SK-N-SH (cell line): ENCODE data around the gene PTTG1IP. TPM values are rescaled to one million over a fixed set of nuclear protein-coding genes. Genes with fewer than 3 reads are reported as not detected.

ENCODE experiments used
- CTCF ChIA-PET: fragments of 300-600, 350-600 bp; formaldehyde crosslinking; extraction: SDS; loops from one replicate; lab custom pipeline; 2021; lab: Yijun Ruan, JAX
- POLR2A ChIA-PET: fragments of 350-600 bp; sonication (Branson Sonifier 250); formaldehyde crosslinking; extraction: SDS; loops from one replicate; lab custom pipeline; 2020; ENCODE audit warnings: antibody characterized with exemption, inconsistent platforms; lab: Yijun Ruan, JAX
- DNase-seq: peaks from one replicate; pipeline ENCODE4 v3.0.0; 2012
- H2AFZ ChIP-seq: fragments of 200-600 bp; sonication (generic); 2 replicates; pipeline ENCODE4 v1.8.1; 2016; ENCODE audit warnings: antibody characterized with exemption, mild to moderate bottlenecking, low read depth
- H3F3A ChIP-seq: fragments of 200-600 bp; sonication (generic); replicated peaks from 2 replicates; pipeline ENCODE3; 2016; ENCODE audit warnings: antibody characterized with exemption, mild to moderate bottlenecking; ENCODE audit not compliant: insufficient read depth
- H3K27ac ChIP-seq, 2 experiments: fragments of 200-500 bp in 1 of 2; fragments of 200-600 bp in 1 of 2; sonication (Bioruptor generic) in 1 of 2; sonication (generic), shearing (Covaris generic) in 1 of 2; 2 replicates each; pipeline versions ENCODE4 v1.5.1 to v1.6.1; 2014 to 2016; ENCODE audit warnings: low read depth in 2 of 2, inconsistent platforms in 1 of 2, low read length in 1 of 2, mild to moderate bottlenecking in 1 of 2, mixed read lengths in 1 of 2
- H3K27me3 ChIP-seq: fragments of 200-600 bp; sonication (generic), shearing (Covaris generic); 2 replicates; pipeline ENCODE4 v1.6.1; 2016; ENCODE audit warnings: mixed run types; ENCODE audit not compliant: insufficient read depth
- H3K36me3 ChIP-seq, 2 experiments: fragments of 200-500 bp in 1 of 2; fragments of 200-600 bp in 1 of 2; sonication (Bioruptor generic) in 1 of 2; sonication (generic) in 1 of 2; replicated peaks in 1 of 2; 2 replicates each; pipeline versions ENCODE3 to v1.5.1; 2014 to 2016; ENCODE audit warnings: low read length in 1 of 2, mild to moderate bottlenecking in 1 of 2; ENCODE audit not compliant: insufficient read depth in 2 of 2, control insufficient read depth in 1 of 2
- H3K4me1 ChIP-seq, 2 experiments: fragments of 200-500 bp in 1 of 2; fragments of 200-600 bp in 1 of 2; sonication (Bioruptor generic) in 1 of 2; sonication (generic), shearing (Covaris generic) in 1 of 2; 2 replicates each; pipeline versions ENCODE4 v1.5.1 to v1.6.1; 2014 to 2016; ENCODE audit warnings: low read depth in 1 of 2, low read length in 1 of 2, mixed run types in 1 of 2; ENCODE audit not compliant: insufficient read depth in 2 of 2, control insufficient read depth in 1 of 2
- H3K4me2 ChIP-seq: fragments of 200-600 bp; sonication (generic), shearing (Covaris generic); 2 replicates; pipeline ENCODE4 v1.6.1; 2017; ENCODE audit warnings: mixed run types
- H3K4me3 ChIP-seq, 2 experiments: fragments of 200-500 bp in 1 of 2; fragments of 200-600 bp in 1 of 2; sonication (Bioruptor generic) in 1 of 2; sonication (generic), shearing (Covaris generic) in 1 of 2; 2 replicates each; pipeline versions ENCODE4 v1.5.1 to v1.8.1; 2014 to 2016; ENCODE audit warnings: low read depth in 2 of 2, inconsistent platforms in 1 of 2, low read length in 1 of 2, mild to moderate bottlenecking in 1 of 2, mixed read lengths in 1 of 2, moderate library complexity in 1 of 2
- H3K79me2 ChIP-seq: fragments of 200-600 bp; sonication (generic); 2 replicates; pipeline ENCODE4 v1.8.1; 2017; ENCODE audit warnings: mild to moderate bottlenecking; ENCODE audit not compliant: insufficient read depth
- H3K9ac ChIP-seq: fragments of 200-600 bp; sonication (generic); 2 replicates; pipeline ENCODE4 v1.6.1; 2017; ENCODE audit warnings: mixed run types
- H3K9me2 ChIP-seq: fragments of 200-600 bp; sonication (generic); 2 replicates; pipeline ENCODE4 v1.6.1; 2017; ENCODE audit warnings: mixed run types
- H3K9me3 ChIP-seq: fragments of 200-600 bp; sonication (generic); 2 replicates; pipeline ENCODE4 v1.6.1; 2017; ENCODE audit warnings: mixed run types, mild to moderate bottlenecking, moderate library complexity
- H4K20me1 ChIP-seq: fragments of 200-600 bp; sonication (generic); 2 replicates; pipeline ENCODE4 v1.6.1; 2017; ENCODE audit warnings: mild to moderate bottlenecking, mixed run types; ENCODE audit not compliant: insufficient read depth
- CTCF ChIP-seq: fragments of 200-600 bp; sonication (generic); IDR thresholded peaks from 2 replicates; pipeline ENCODE4 v1.6.1; 2017; ENCODE audit warnings: antibody characterized with exemption, mild to moderate bottlenecking, moderate library complexity
- FOXJ3 ChIP-seq: sonication (generic); formaldehyde crosslinking; IDR thresholded peaks from 2 replicates; pipeline ENCODE4 v1.5.1; 2020; ENCODE audit warnings: mild to moderate bottlenecking, missing genetic modification reagents
- FOXM1 ChIP-seq: IDR thresholded peaks from 2 replicates; pipeline ENCODE4 v1.4.0; 2012; ENCODE audit warnings: low read depth, mild to moderate bottlenecking
- GABPA ChIP-seq: IDR thresholded peaks from 2 replicates; pipeline ENCODE4 v1.4.0; 2012; ENCODE audit warnings: low read depth, mild to moderate bottlenecking
- JUND ChIP-seq: IDR thresholded peaks from 2 replicates; pipeline ENCODE4 v1.4.0; 2012
- NFIC ChIP-seq: IDR thresholded peaks from 2 replicates; pipeline ENCODE4 v1.4.0; 2012; ENCODE audit warnings: borderline replicate concordance
- NRF1 ChIP-seq: IDR thresholded peaks from 2 replicates; pipeline ENCODE4 v1.6.1; 2012; ENCODE audit warnings: low read depth, mild to moderate bottlenecking, low read length
- PBX3 ChIP-seq: IDR thresholded peaks from 2 replicates; pipeline ENCODE4; 2012
- RCOR1 ChIP-seq: fragments of 150-350 bp; IDR thresholded peaks from 2 replicates; pipeline ENCODE4 v1.6.1; 2017; ENCODE audit warnings: antibody characterized with exemption, low read length
- RFX5 ChIP-seq: IDR thresholded peaks from 2 replicates; pipeline ENCODE4 v1.6.1; 2012; ENCODE audit warnings: mild to moderate bottlenecking, improper control_type of control experiment, low read length
- TAF1 ChIP-seq: IDR thresholded peaks from 2 replicates; pipeline ENCODE4 v1.6.1; 2012; ENCODE audit warnings: low read depth, mild to moderate bottlenecking, low read length, moderate library complexity, borderline replicate concordance
- TEAD4 ChIP-seq: IDR thresholded peaks from 2 replicates; pipeline ENCODE4 v1.4.0; 2012; ENCODE audit warnings: mild to moderate bottlenecking, borderline replicate concordance; ENCODE audit not compliant: insufficient read depth
- USF1 ChIP-seq: IDR thresholded peaks from 2 replicates; pipeline ENCODE4 v1.4.0; 2012; ENCODE audit warnings: low read depth, borderline replicate concordance
- USF2 ChIP-seq: fragments of 150-350 bp; IDR thresholded peaks from 2 replicates; pipeline ENCODE4 v1.6.1; 2017; ENCODE audit warnings: antibody characterized with exemption, low read length, low read depth, borderline replicate concordance
- ZBTB33 ChIP-seq: IDR thresholded peaks from 2 replicates; pipeline ENCODE4 v1.4.0; 2012; ENCODE audit warnings: low read depth, borderline replicate concordance
- whole genome bisulfite sequencing: methylation state at CpG from one replicate; pipeline ENCODE4 v1.1.6; 2017; ENCODE audit warnings: low lambda C conversion rate; 5-methylcytosine and 5-hydroxymethylcytosine counted together
- polyA plus RNA-seq, 3 experiments: library from polyadenylated mRNA; depleted of rRNA; stranded (reverse); fragments of >200 nt; gene quantifications; 2 replicates each; pipeline ENCODE4 v1.2.3, GENCODE V29; 2012

PTTG1IP gene
- polyA plus RNA-seq, 1 of the 3 experiments (the other 2 are of a cell fraction): 171 TPM

- Histone ChIP-seq H3K79me2 (no peaks in the 10 kb centered on the region), H4K20me1 (no peaks in the 10 kb centered on the region), H3K36me3 (no peaks in the 10 kb centered on the region), H3K27ac (no peak overlapping the region), H3K9me3 (no peaks in the 10 kb centered on the region), H3K9me2 (no peaks in the 10 kb centered on the region), H3K4me1 (no peaks in the 10 kb centered on the region; a peak in 1 of 4 replicates), H3K9ac (no peak overlapping the region), H3K4me3 (no peak overlapping the region), H3K4me2 (no peak overlapping the region), H3F3A (no peaks in the 10 kb centered on the region), H3K27me3 (no peaks in the 10 kb centered on the region), H2AFZ (no peak overlapping the region)
- ChIA-PET CTCF (no interaction called here), POLR2A (no interaction called here)
- DNase-seq: no peak
- WGBS: 94% methylated on average over 6 of the region's 13 CpGs
- TF ChIP-seq USF1: no peak
- TF ChIP-seq GABPA: no peak
- no peak for TF ChIP-seq RFX5
- TF ChIP-seq FOXM1: no peak
- no peak for TF ChIP-seq TAF1
- no peak for TF ChIP-seq JUND
- TF ChIP-seq PBX3: no peak
- TF ChIP-seq TEAD4: no peak
- TF ChIP-seq FOXJ3 (CRISPR knock-in tag): no peak
- TF ChIP-seq RCOR1: no peak
- no peak for TF ChIP-seq CTCF
- no peak for TF ChIP-seq ZBTB33
- no peak for TF ChIP-seq USF2
- TF ChIP-seq NFIC: no peak
- no peak for TF ChIP-seq NRF1
These were observed 36.0 kb downstream of the PTTG1IP start for GRCh38 chr21:44837537-44837936.
